Ectodermal cell (in vitro differentiated cells): Measurements from ENCODE around the gene TTC33.

ENCODE experiments used
- H3K27ac ChIP-seq: 2 replicates; pipeline ENCODE4 v1.7.0; 2013; ENCODE audit warnings: mild to moderate bottlenecking, low read depth, low read length; ENCODE audit not compliant: insufficient read depth, poor library complexity, severe bottlenecking
- H3K27me3 ChIP-seq: 2 replicates; pipeline ENCODE4 v1.7.0; 2013; ENCODE audit warnings: mild to moderate bottlenecking, low read length; ENCODE audit not compliant: insufficient read depth, control insufficient read depth, poor library complexity, severe bottlenecking
- H3K36me3 ChIP-seq: one replicate; pipeline ENCODE4 v1.7.0; 2013; ENCODE audit warnings: low read length; ENCODE audit not compliant: control insufficient read depth, insufficient read depth
- H3K4me1 ChIP-seq: one replicate; pipeline ENCODE4 v1.7.0; 2013; ENCODE audit warnings: low read length; ENCODE audit not compliant: control insufficient read depth, insufficient read depth
- H3K4me3 ChIP-seq: 2 replicates; pipeline ENCODE4 v1.7.0; 2013; ENCODE audit warnings: low read depth, low read length, control low read depth; ENCODE audit not compliant: insufficient read depth
- H3K9me3 ChIP-seq: 2 replicates; pipeline ENCODE4 v1.7.0; 2013; ENCODE audit warnings: mild to moderate bottlenecking, low read length, moderate library complexity; ENCODE audit not compliant: control insufficient read depth
- WGBS, 2 experiments: methylation state at CpG; one replicate each; pipeline ENCODE4 v1.1.7; 2013; ENCODE audit warnings: missing lambda C conversion rate in 2 of 2; 5-methylcytosine and 5-hydroxymethylcytosine counted together

TTC33 gene

GRCh38 chr5:40616781-40617180 is 139.0 kb downstream of the TTC33 start:
- Histone ChIP-seq H3K36me3 (no peaks in the 10 kb centered on the region), H3K27ac (no peak overlapping the region), H3K27me3 (no peaks in the 10 kb centered on the region), H3K4me3 (no peak overlapping the region), H3K9me3 (no peaks in the 10 kb centered on the region), H3K4me1 (no peaks in the 10 kb centered on the region)
- WGBS, 2 experiments = 92 to 100% methylated on average over 3 to 5 of the region's 5 CpGs

GRCh38 chr5:40615586-40616170 is 140.1 kb downstream of the TTC33 start:
- Histone ChIP-seq H3K27me3 (no peaks in the 10 kb centered on the region), H3K36me3 (no peaks in the 10 kb centered on the region), H3K9me3 (no peaks in the 10 kb centered on the region), H3K27ac (no peak overlapping the region), H3K4me1 (no peaks in the 10 kb centered on the region), H3K4me3 (no peak overlapping the region)
- 75 to 90% methylated on average over 1 to 3 of the region's 4 CpGs for WGBS, 2 experiments

- no peak overlapping the region for H3K4me3 ChIP-seq
- H3K27me3 ChIP-seq = no peaks in the 10 kb centered on the region
- no peak overlapping the region for H3K27ac ChIP-seq
- 61 to 67% methylated on average over 3 of the region's 3 CpGs for WGBS, 2 experiments
- no peaks in the 10 kb centered on the region for H3K36me3 ChIP-seq
- no peaks in the 10 kb centered on the region for H3K9me3 ChIP-seq
- no peaks in the 10 kb centered on the region for H3K4me1 ChIP-seq
Observed at GRCh38 chr5:40614923-40615585, 140.7 kb downstream of the TTC33 start.

GRCh38 chr5:40614466-40614865 is 141.3 kb downstream of the TTC33 start:
- Histone ChIP-seq H3K4me1 (no peaks in the 10 kb centered on the region), H3K27ac (no peak overlapping the region), H3K36me3 (no peaks in the 10 kb centered on the region), H3K9me3 (no peaks in the 10 kb centered on the region), H3K4me3 (no peak overlapping the region), H3K27me3 (no peaks in the 10 kb centered on the region)
- WGBS, 2 experiments = 67 to 100% methylated on average over 1 of the region's 1 CpG

GRCh38 chr5:40607202-40607601 is 148.6 kb downstream of the TTC33 start:
- Histone ChIP-seq H3K36me3 (no peaks in the 10 kb centered on the region), H3K27ac (no peak overlapping the region), H3K9me3 (no peaks in the 10 kb centered on the region), H3K4me3 (no peak overlapping the region), H3K27me3 (no peaks in the 10 kb centered on the region), H3K4me1 (no peaks in the 10 kb centered on the region)
- WGBS, 2 experiments = 95 to 97% methylated on average over 2 to 3 of the region's 3 CpGs

- no peaks in the 10 kb centered on the region for H3K36me3 ChIP-seq
- WGBS, 2 experiments = 91 to 92% methylated on average over 10 to 11 of the region's 11 CpGs
- H3K27me3 ChIP-seq = no peaks in the 10 kb centered on the region
- H3K27ac ChIP-seq = no peak overlapping the region
- H3K9me3 ChIP-seq = no peaks in the 10 kb centered on the region
- H3K4me1 ChIP-seq = no peaks in the 10 kb centered on the region
- H3K4me3 ChIP-seq = no peak overlapping the region
Observed at GRCh38 chr5:40606077-40606765, 149.5 kb downstream of the TTC33 start.

GRCh38 chr5:40605295-40605958 is 150.3 kb downstream of the TTC33 start:
- Histone ChIP-seq H3K36me3 (no peaks in the 10 kb centered on the region), H3K9me3 (no peaks in the 10 kb centered on the region), H3K27me3 (no peaks in the 10 kb centered on the region), H3K27ac (no peak overlapping the region), H3K4me3 (no peak overlapping the region), H3K4me1 (no peaks in the 10 kb centered on the region)
- 92 to 97% methylated on average over 4 of the region's 4 CpGs for WGBS, 2 experiments

GRCh38 chr5:40603378-40603777 is 152.4 kb downstream of the TTC33 start:
- WGBS, 2 experiments = 100% methylated on average over 1 of the region's 1 CpG; no CpG with 5 or more reads in 1 of the 2 experiments

GRCh38 chr5:40601198-40601868 is 154.4 kb downstream of the TTC33 start:
- no peaks in the 10 kb centered on the region for H3K27me3 ChIP-seq
- H3K36me3 ChIP-seq = no peaks in the 10 kb centered on the region
- no peak overlapping the region for H3K27ac ChIP-seq

More at GRCh38 chr5:40603378-40603777, 152.4 kb downstream of the TTC33 start:
- Histone ChIP-seq H3K9me3 (no peaks in the 10 kb centered on the region), H3K4me1 (no peaks in the 10 kb centered on the region), H3K27ac (no peak overlapping the region), H3K36me3 (no peaks in the 10 kb centered on the region), H3K27me3 (no peaks in the 10 kb centered on the region), H3K4me3 (no peak overlapping the region)

GRCh38 chr5:40600383-40600782 is 155.4 kb downstream of the TTC33 start:
- H3K27ac ChIP-seq = no peak overlapping the region
- no peak overlapping the region for H3K4me3 ChIP-seq
- H3K27me3 ChIP-seq = no peaks in the 10 kb centered on the region
- no peaks in the 10 kb centered on the region for H3K9me3 ChIP-seq
- no peaks in the 10 kb centered on the region for H3K36me3 ChIP-seq
- 95 to 100% methylated on average over 1 of the region's 1 CpG for WGBS, 2 experiments
- no peaks in the 10 kb centered on the region for H3K4me1 ChIP-seq

More at GRCh38 chr5:40601198-40601868, 154.4 kb downstream of the TTC33 start:
- Histone ChIP-seq H3K4me3 (no peak overlapping the region), H3K4me1 (no peaks in the 10 kb centered on the region), H3K9me3 (no peaks in the 10 kb centered on the region)
